GM21390 (cell line): Measurements from ENCODE around the gene PTGES2.
A peak's percentile ranks its signal among the peaks of the same experiment; 100 is the strongest.
"Not testable (repeated sequence)": the region's sequence is repeated elsewhere in the genome, so short reads cannot be mapped to it uniquely, and the experiment has no call there.

Experiments used
- ATAC-seq: cut with Tn5 transposase; IDR thresholded peaks from one replicate; pipeline ENCODE4 v1.9.1; 2021; ENCODE audit not compliant: unreplicated experiment

PTGES2 gene

GRCh38 chr9:128136816-128137793, 9.6 kb upstream of the PTGES2 start:
- no peak for ATAC-seq

GRCh38 chr9:128135561-128135960, 8.0 kb upstream of the PTGES2 start:
- ATAC-seq, result not testable (repeated sequence)

GRCh38 chr9:128132139-128132538, 4.6 kb upstream of the PTGES2 start:
- not testable (repeated sequence) for ATAC-seq

- ATAC-seq, result not testable (repeated sequence)
Measured at GRCh38 chr9:128131346-128131745, 3.8 kb upstream of the PTGES2 start.

- not testable (repeated sequence) for ATAC-seq
Measured at GRCh38 chr9:128130651-128131050, 3.1 kb upstream of the PTGES2 start.

GRCh38 chr9:128129976-128130590, 2.6 kb upstream of the PTGES2 start:
- ATAC-seq, result not testable (repeated sequence)

- no peak for ATAC-seq
Measured at GRCh38 chr9:128128836-128129590, 1.5 kb upstream of the PTGES2 start.

GRCh38 chr9:128127990-128128835, 684 bp upstream of the PTGES2 start:
- ATAC-seq, result peak; percentile 60

GRCh38 chr9:128125580-128126354, 1.8 kb downstream of the PTGES2 start:
- ATAC-seq, result no peak

- ATAC-seq, result no peak
Measured at GRCh38 chr9:128124873-128125579, 2.5 kb downstream of the PTGES2 start.

GRCh38 chr9:128124451-128124850, 3.1 kb downstream of the PTGES2 start:
- no peak for ATAC-seq

- ATAC-seq, result no peak
Measured at GRCh38 chr9:128123451-128124080, 4.0 kb downstream of the PTGES2 start.

GRCh38 chr9:128122809-128123175, 4.7 kb downstream of the PTGES2 start:
- no peak for ATAC-seq

- ATAC-seq, result no peak
Measured at GRCh38 chr9:128121924-128122808, 5.4 kb downstream of the PTGES2 start.

GRCh38 chr9:128121466-128121810, 6.1 kb downstream of the PTGES2 start:
- no peak for ATAC-seq

GRCh38 chr9:128120741-128121465, 6.6 kb downstream of the PTGES2 start:
- no peak for ATAC-seq

GRCh38 chr9:128120061-128120740, 7.3 kb downstream of the PTGES2 start:
- no peak for ATAC-seq
